ENCODE results near the gene VPS35L.

Gene VPS35L

DNA sequence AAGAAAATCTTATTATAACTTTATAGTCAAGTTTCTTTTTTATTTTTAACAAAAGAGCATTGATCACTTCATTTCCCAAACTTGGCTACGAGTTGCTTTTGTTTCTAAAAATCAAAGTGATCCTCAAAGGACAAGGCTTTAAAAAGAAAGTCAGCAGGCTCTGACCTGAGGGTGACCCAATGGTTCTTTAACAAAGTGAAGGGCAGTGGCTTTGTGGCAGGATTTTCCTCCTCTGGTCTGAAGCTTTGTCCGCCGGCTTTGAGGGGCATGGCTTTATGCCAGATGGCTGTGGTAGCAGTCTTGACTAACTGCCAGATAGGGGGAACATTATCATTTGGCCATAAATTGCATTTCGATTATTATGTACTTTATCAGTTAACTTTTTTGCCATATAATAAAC lies 191.1 kb downstream of the VPS35L start:
- DNase-seq (ENCODE audit: low read depth in 2 of 2): no peak

DNA sequence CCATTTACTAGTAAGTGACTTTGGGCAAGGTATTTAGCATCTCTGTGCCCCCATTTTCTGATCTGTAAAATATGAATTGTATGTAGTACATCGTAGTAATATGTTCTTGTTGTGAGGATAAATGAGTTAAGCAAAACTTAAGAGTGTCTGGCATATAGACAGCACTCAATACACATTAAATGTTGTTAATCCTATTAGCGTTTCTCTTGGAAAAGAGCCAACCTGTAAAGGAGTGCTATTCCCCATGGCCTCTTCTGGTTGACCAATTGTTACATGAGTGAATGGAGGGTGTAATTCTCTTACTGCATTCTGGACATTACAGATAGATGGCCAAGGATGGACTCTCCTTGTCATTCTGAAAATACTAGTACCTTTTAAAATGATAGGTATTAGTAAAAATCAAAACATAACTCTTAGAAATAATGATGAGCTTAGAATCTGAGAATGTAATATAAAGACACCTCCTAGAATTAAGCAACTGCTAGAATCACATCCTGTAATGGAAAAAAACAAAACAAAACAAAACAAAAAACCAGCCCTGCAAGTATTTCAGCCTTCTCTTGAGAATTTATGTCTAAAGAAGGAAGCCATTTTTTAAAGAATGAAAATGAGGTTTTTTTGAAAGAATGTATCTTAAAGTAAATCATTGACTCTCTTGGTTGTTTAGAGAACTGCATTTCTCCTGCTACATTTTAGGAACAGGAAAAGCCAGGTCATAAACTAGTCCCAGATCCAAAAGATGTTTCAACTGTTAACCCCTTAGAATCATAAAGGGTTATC lies 193.1 kb downstream of the VPS35L start:
- no peak for DNase-seq (ENCODE audit: low read depth in 2 of 2)

- DNase-seq (ENCODE audit: low read depth in 2 of 2): no peak
Measured at GRCh38 chr16:19749571-19750080, 194.1 kb downstream of the VPS35L start.

Data from fibroblast of skin of left quadriceps (primary cell).